GM21367 (cell line): Measurements from ENCODE around the gene PPP2R2C.
A peak's percentile ranks its signal among the peaks of the same experiment; 100 is the strongest.

Experiments used
- ATAC-seq: cut with Tn5 transposase; IDR thresholded peaks from one replicate; pipeline ENCODE4 v1.9.1; 2021; ENCODE audit not compliant: unreplicated experiment

Gene PPP2R2C

GRCh38 chr4:6291784-6292297 is 180.6 kb downstream of the PPP2R2C start:
- no peak for ATAC-seq

GRCh38 chr4:6290769-6291547 is 181.5 kb downstream of the PPP2R2C start:
- no peak for ATAC-seq

- ATAC-seq = no peak
Observed at GRCh38 chr4:6290256-6290655, 182.2 kb downstream of the PPP2R2C start.

- no peak for ATAC-seq
Observed at GRCh38 chr4:6288871-6289270, 183.5 kb downstream of the PPP2R2C start.

- ATAC-seq = no peak
Observed at GRCh38 chr4:6288342-6288741, 184.1 kb downstream of the PPP2R2C start.

GRCh38 chr4:6287017-6287788 is 185.2 kb downstream of the PPP2R2C start:
- no peak for ATAC-seq

GRCh38 chr4:6283282-6283681 is 189.1 kb downstream of the PPP2R2C start:
- no peak for ATAC-seq

GRCh38 chr4:6282314-6282771 is 190.1 kb downstream of the PPP2R2C start:
- no peak for ATAC-seq

GRCh38 chr4:6281436-6282313 is 190.7 kb downstream of the PPP2R2C start:
- no peak for ATAC-seq

- ATAC-seq = no peak
Observed at GRCh38 chr4:6280365-6280996, 191.9 kb downstream of the PPP2R2C start.

- no peak for ATAC-seq
Observed at GRCh38 chr4:6279582-6280289, 192.7 kb downstream of the PPP2R2C start.

GRCh38 chr4:6278801-6279197 is 193.6 kb downstream of the PPP2R2C start:
- peak; percentile 98 for ATAC-seq

- ATAC-seq = no peak
Observed at GRCh38 chr4:6277935-6278800, 194.2 kb downstream of the PPP2R2C start.

GRCh38 chr4:6277139-6277802 is 195.1 kb downstream of the PPP2R2C start:
- ATAC-seq = no peak

- ATAC-seq = no peak
Observed at GRCh38 chr4:6275898-6276806, 196.3 kb downstream of the PPP2R2C start.

GRCh38 chr4:6275351-6275750 is 197.1 kb downstream of the PPP2R2C start:
- ATAC-seq = no peak

- ATAC-seq = no peak
Observed at GRCh38 chr4:6273661-6273990, 198.8 kb downstream of the PPP2R2C start.
